UCSD-AML1 (cell line): ENCODE data around the gene XPR1.
"Not testable (repeated sequence)": the region's sequence is repeated elsewhere in the genome, so short reads cannot be mapped to it uniquely, and the experiment has no call there.

ENCODE experiments used
- DNase-seq: peaks from one replicate; lab custom pipeline; 2025; ENCODE audit not compliant: unreplicated experiment; lab: John Stamatoyannopoulos, UW

XPR1 gene

GRCh38 chr1:180710746-180711145 is 78.9 kb downstream of the XPR1 start:
- DNase-seq: not testable (repeated sequence)

- not testable (repeated sequence) for DNase-seq
Measured at GRCh38 chr1:180711260-180711659, 79.4 kb downstream of the XPR1 start.

- no peak for DNase-seq
Measured at GRCh38 chr1:180720753-180721152, 88.9 kb downstream of the XPR1 start.

DNA sequence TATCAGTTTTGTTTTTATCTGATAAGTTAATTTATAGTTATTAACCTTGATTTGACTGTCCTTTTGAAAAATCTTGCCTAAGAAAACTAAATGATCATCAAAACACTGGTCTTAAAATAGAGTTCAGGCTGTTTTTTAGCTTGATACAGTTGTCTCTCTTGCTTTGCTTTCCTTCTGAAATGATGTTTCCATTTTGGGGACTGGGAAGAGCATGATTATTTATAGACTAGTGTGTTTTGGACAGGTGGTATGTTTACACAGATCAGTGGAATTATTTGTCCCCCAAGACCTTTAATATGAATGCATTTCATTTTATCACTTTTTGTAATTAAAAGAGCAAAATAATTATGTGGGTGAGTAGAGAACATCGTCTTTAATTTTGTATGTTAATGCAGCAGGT is 90.8 kb downstream of the XPR1 start:
- no peak for DNase-seq

DNA sequence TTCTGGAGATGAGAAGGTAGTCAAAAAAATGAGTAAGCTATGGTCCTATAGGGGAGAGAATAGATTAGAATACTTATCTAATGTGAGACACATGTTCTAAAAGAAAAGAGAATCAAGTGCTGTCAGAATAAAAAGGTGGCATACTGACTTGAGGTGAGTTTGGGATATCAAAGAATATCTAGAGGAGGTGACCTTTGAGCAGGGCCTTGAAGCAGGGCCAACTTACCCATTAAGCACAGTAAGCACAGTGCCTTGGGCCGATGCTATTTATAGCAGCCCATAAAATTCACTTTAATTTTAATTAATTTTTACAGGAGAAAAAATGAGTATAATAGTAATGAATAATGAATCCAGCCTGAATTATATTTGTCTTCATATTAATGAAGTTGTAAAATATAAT is 92.2 kb downstream of the XPR1 start:
- DNase-seq: no peak

DNA sequence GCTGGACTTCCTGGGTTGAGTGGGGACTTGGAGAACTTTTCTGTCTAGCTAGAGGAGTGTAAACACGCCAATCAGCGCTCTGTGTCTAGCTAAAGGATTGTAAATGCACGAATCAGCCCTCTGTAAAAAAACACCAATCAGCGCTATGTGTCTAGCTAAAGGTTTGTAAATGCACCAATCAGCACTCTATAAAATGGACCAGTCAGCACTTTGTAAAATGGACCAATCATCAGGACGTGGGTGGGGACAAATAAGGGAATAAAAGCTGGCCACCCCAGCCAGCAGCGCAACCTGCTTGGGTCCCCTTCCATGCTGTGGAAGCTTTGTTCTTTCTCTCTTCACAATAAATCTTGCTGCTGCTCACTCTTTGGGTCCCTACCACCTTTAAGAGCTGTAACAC is 94.2 kb downstream of the XPR1 start:
- DNase-seq: not testable (repeated sequence)

DNA sequence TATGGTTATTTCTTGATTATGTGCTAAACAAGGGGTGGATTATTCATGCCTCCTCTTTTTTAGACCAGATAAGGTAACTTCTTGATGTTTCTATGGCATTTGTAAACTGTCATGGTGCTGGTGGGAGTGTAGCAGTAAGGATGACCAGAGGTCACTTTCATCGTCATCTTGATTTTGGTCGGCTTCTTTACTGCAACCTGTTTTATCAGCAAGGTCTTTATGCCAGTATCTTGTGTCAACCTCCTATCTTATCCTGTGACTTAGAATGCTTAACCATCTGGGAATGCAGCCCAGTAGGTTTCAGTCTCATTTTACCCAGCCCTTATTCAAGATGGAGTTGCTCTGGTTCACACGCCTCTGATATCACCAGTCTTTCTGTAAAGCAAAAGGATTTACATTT is 95.9 kb downstream of the XPR1 start:
- DNase-seq: not testable (repeated sequence)

- no peak for DNase-seq
Measured at GRCh38 chr1:180728472-180729106, 96.8 kb downstream of the XPR1 start.

DNA sequence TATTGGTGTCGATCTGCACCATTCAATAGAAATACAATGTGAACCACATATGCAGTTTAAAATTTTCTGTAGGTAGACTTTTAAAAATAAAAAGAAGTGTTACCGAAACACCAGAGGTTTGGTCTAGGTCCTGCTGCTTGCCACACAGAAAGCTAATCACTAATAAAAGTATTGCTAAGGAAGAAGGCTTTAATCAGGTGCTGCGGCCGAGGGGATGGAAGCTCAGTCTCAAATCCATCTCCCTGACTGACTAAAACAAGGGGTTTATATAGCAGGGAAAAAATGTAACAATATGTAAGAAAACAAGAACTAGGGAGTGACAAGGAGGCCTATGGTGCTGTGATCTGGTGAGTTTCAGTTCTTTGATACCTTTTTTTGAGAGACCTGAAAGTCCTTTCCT is 99.3 kb downstream of the XPR1 start:
- no peak for DNase-seq

DNA sequence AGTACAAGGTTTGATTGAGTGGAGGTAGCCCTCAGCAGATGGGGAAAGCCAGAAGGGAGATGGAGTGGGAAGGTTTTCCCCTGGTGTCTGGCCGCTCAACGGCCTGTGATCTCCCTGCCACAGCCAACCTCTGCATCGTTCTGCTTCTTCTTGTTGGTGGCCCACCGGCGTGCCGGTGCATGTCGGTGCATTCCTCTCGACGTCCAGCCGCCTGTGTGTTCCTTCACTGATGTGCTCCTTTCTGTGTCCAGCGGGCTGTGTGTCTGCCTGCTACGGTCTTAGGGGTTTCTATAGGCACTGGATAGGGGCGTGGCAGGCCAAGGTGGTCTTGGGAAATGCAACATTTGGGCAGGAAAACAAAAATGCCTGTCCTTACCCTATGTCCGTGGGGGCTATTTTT is 101.0 kb downstream of the XPR1 start:
- no peak for DNase-seq

- no peak for DNase-seq
Measured at GRCh38 chr1:180734366-180734765, 102.5 kb downstream of the XPR1 start.

DNA sequence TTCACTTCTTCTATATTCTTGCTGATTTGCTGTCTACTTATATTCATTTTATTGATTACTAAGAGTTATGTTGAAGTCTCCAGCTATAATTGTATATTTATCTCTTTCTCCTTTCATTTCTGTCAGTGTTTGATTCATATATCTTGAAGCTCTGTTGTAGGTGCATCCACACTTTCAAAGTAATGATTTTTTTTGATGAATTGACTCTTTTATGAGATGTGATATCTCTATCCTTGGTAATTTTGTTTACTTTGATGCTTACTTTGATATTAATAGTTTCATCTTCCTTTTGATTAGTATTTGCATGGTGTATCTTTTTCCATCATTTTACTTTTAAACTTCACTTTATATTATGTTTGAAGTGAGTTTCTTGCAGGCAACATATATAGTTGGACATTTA is 110.8 kb downstream of the XPR1 start:
- no peak for DNase-seq

- no peak for DNase-seq
Measured at GRCh38 chr1:180743868-180744267, 112.0 kb downstream of the XPR1 start.

DNA sequence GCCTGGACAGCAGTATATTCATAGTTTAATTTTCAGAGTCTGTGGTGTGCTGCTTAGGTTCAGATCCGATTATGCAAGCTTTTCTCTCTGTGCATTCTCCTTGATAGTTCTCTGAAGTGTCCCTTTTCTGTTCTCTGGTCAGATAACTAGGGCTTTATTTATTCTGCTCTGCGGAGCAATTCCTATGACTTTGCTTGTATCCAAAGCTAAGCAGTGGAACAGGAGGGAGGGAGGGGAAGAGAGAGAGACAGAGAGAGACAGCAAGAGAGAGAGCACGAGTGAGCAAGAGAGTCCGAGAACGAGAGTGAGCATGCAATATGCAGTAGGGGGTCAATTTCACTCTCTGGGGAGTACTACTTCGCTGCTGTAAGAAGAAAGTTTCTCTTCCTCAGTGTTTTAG is 113.3 kb downstream of the XPR1 start:
- no peak for DNase-seq

- DNase-seq: no peak
Measured at GRCh38 chr1:180751921-180752320, 120.1 kb downstream of the XPR1 start.

- DNase-seq: no peak
Measured at GRCh38 chr1:180754453-180754852, 122.6 kb downstream of the XPR1 start.

DNA sequence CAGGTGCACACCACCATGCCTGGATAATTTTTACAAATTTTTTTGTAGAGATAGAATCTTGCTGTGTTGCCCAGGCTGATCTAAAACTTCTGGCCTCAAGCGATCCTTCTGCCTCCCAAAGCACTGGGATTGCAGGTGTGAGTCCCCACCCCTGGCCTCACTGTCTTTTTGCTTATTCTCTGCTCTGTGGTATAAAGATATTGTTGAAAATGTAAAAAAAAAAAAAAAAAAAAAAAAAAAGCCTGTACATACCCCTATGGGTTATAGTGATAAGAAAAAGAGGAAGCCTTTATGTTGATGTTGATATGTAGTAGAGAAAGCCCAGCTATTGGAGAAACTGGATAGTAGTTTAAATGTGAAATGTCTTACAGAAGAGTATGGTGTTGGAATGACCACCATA is 125.8 kb downstream of the XPR1 start:
- no peak for DNase-seq

- DNase-seq: no peak
Measured at GRCh38 chr1:180762796-180763195, 131.0 kb downstream of the XPR1 start.

DNA sequence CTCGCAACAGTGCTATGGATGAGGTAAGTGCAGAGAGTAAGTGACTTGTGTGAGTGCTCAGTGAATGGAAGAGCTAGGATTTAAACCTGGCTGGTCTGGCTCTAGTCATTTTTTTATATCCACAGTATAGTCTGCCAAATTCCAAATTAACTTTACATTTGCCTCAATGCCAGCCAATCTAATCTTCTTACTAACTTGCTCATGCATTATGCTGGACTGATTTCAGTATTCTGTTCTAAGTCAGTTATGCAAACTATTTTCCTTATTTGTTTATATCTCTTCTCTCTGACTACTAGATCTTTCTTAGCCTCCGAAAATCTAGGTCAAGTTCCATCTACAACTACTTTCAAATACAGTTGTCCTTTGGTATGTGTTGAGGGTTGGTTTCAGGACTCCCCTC is 133.3 kb downstream of the XPR1 start:
- DNase-seq: no peak

GRCh38 chr1:180769889-180770288 is 138.1 kb downstream of the XPR1 start:
- DNase-seq: no peak

DNA sequence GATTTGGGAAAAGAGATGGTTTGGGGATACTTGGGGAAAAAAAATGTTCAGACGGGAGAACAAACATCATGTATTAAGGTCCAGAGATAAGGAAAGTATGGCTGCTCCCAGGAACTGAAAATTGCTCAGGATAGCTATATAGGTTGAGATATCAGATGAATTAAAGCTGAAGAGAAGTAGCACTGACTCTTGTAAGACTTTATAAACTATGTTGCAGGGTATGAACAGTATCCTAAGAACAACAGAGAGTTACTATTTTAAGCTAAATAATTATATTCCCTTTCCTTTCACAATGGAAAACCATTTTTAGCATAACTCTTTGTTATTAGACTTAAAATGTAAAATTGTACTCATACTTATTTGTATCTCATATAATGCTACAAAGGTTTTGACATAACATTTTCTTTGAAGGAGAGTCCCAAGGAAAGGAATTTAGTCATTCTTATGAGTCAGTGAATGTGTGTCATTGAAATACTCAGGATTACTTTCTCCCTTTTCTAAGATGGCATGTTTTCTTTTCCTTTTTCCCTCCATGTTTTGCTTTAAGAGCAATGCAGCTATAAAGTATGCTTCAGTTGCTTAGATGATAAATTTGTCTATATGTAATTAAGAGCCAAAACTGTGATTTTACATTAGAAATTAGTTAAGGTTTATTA is 141.5 kb downstream of the XPR1 start:
- DNase-seq: no peak

DNA sequence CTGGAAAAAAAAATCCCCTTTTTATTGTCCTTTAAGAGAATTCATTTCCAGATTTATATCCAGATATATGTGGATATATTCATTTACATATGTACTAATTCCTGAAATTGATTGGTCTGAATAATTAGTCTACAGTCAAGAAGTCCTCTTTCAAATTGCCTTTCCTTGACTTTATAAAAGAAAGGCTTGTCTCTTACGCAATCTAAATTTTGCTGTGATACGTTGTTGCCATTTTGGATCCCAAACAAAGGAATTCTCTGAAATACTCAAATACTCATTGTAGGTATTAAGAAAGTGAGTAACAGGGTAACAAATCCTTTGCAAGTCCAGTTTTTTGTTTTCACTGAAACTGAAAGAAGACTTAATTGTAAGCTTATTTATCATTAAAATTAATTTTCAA is 144.0 kb downstream of the XPR1 start:
- DNase-seq: no peak

- no peak for DNase-seq
Measured at GRCh38 chr1:180777072-180777689, 145.4 kb downstream of the XPR1 start.
